Kasumi-1 (cell line): Measurements from ENCODE around the gene ARVCF.

Source experiments
- DNase-seq, 2 experiments: peaks; one replicate each; lab custom pipeline; 2025; lab: John Stamatoyannopoulos, UW

The ARVCF gene

GRCh38 chr22:19986410-19987341 lies 29.9 kb downstream of the ARVCF start:
- DNase-seq, result peak; percentile 57 to 67

DNA sequence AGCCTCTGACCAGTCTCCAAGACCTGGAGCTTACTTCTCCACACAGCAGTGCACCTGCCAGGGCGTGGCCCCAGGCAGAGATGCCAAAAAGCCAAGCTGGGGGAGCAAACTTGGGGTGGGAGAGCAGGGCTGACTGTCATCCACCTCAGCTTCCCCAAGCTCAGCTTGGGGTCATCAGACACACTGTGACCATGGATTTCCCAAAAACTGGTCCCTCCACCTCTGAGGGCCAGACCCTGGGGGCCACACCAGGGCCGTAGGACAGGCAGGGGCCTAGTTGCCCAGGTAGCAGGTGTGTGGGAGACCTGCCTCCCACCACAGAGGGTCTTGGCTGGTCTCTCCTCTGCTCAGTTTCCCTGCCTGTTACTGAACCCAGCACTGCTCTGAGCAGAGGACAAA lies 30.6 kb downstream of the ARVCF start:
- no peak for DNase-seq

GRCh38 chr22:19984851-19985811 lies 31.5 kb downstream of the ARVCF start:
- DNase-seq, result no peak

DNA sequence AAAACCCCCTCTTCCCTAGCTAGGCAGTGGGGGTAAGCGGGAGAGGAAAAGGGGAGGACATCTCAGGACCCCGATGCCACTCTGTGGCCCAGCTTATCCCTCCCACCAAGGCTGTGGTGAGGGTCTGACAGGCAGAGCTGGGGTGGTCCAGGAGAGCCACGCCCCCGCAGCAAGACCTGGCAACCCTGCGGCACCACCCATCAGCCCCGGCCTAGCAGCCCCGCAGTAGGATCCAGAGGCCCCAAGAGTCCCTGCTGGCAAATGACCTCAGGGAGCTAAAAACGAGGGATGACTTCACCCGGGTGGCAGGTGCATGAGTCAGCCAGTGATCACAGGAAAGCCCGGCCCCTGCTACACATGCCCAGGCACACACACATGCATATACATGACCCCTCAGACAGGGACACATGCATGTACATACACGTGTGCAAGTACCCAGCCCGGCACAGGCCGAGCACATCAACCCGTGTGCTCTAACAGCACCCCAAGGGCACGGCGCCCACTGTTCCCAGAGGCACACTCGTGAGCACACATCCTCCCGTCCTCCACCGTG lies 32.3 kb downstream of the ARVCF start:
- no peak for DNase-seq

GRCh38 chr22:19983741-19984140 lies 32.9 kb downstream of the ARVCF start:
- DNase-seq, result no peak

GRCh38 chr22:19982991-19983578 lies 33.5 kb downstream of the ARVCF start:
- DNase-seq, result no peak

GRCh38 chr22:19981961-19982920 lies 34.4 kb downstream of the ARVCF start:
- no peak for DNase-seq

DNA sequence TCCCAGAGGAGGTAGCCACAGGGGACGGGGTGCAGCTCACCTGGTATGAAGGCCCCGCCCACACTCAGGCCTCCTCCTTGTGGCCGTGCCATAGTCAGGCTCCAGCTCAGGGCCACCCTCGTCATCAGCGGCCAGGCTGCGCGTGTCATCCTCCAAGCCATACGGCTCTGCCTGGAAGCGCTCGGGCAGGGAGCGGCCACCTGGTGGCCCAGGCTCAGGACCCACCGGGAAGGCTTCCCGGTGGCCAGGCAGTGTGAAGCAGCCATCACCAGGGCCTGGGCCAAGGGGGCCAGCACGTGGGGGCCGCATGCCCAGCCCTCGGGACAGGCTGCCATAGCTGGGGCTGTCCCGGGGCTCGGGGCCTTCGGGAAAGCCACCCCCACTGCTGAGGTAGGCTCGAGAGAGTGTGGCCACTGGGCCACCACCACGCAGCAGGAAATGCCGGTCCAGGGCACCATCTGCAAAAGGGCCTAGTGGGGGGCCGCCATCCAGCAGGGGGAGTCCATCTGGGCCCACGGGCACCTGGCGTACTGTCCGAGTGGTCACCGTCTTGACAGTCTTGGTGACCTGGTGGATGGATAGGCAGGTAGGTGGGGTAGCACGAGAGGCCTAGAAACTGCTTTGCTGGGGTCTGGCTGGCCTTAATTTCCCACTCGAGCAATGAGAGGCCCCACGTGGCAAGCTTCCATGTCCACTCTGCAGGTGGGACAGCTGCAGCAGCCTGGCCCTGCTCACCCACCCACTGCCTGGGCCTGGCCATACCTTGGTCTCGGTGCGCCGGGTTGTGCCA lies 35.3 kb downstream of the ARVCF start:
- no peak for DNase-seq

- DNase-seq, result no peak
These were observed 35.9 kb downstream of the ARVCF start for GRCh38 chr22:19980766-19981165.

DNA sequence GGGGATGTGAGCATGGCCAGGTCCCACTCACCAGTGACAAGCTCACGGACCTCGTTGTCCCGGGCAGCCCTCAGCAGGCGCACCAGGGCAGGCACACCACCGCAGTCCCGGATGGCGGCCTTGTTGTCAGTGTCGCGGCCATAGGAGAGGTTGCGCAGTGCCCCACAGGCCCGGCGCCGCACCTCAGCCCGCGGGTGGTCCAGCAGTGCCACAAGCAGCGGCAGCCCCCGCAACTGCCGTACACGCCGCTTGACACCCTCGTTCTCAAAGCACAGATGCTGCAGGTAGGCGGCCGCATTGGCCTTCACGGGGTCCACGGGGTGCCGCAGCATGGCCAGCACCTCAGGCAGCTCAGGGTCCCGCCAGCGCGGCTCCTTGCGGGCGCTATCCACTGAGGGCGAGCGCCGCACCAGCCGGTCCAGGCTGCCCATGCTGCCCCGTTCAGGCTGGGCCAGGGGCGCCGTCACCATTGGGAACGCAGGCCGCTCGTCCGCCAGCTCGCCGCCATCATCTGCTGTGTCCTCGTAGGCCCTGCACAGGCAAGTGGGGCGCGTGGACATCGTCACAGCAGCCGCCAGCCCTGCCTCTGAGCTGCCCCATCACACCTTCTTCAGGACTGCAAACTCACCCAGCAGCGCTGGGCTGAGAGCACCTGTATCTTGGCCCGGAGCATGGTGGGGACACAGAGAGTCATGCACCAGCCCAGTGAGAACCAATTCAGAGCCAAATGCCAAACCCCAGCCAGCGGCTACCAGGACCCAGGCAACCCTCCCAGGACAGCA lies 36.7 kb downstream of the ARVCF start:
- no peak for DNase-seq

- DNase-seq, result no peak
These were observed 37.9 kb downstream of the ARVCF start for GRCh38 chr22:19978748-19979147.

DNA sequence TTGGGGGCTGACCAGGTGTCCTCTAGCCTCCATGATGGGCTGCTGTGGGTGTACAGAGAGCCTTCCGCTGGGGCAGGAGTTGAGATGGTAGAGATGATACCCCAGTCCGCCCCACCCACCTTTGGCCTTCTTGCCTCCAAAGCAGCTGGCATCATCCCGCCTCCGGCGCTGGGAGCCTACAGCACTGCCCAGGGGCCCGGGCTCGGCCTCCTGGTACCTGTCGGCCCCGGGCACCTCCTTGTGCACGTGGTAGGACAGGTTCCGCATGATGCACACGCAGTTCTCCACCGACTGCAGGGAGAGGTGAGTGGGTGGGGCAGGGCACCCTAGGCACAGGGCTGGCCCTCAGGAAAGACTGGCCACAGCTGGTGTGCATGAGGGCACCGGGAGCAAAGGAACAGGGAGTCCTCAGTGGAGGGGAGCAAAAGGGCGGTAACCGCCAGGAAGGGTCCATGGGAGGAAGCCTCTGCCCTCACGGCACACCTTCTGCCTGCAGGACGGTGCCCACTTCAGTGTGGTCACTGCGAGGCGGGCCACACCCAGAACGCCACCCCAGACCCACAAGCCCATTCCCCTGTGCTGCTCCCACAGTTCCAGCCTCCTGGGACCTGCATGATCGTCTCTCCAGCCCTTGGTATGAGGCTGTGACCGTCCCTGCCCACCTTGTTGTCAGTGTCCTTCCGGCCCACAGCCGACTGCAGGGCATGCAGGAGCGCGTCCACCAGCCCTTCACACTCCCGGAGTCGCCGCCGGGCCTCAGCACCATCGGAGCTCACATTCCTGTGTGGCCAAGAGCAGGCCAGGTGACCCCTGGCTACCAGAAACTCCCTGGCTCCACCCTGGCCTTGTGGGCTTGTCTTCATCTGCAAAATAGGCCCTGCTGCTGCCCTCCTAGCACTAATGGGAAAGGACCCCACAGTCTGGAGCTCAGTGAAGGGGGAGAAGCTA lies 39.1 kb downstream of the ARVCF start:
- DNase-seq, result no peak

DNA sequence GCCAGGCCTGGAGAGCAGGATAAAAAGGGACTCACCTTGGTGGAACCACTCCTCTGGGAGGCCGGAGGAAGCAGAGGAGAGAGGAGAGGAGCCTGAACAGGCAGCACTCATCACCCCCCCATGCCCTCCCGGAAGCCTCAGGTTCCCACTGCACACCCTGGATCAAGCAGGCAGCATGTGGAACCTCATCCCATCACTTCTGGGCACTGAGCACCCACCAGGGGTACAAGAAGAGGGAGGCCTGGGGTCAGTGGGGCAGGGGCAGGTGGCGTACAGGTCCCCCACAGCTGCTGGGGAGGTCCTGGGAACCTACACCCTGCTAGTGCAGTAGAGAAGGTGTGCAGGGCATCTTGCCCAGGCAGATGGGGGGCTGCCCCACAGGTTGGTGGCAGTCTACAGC lies 40.0 kb downstream of the ARVCF start:
- DNase-seq, result no peak

GRCh38 chr22:19975707-19976035 lies 41.0 kb downstream of the ARVCF start:
- DNase-seq, result no peak

DNA sequence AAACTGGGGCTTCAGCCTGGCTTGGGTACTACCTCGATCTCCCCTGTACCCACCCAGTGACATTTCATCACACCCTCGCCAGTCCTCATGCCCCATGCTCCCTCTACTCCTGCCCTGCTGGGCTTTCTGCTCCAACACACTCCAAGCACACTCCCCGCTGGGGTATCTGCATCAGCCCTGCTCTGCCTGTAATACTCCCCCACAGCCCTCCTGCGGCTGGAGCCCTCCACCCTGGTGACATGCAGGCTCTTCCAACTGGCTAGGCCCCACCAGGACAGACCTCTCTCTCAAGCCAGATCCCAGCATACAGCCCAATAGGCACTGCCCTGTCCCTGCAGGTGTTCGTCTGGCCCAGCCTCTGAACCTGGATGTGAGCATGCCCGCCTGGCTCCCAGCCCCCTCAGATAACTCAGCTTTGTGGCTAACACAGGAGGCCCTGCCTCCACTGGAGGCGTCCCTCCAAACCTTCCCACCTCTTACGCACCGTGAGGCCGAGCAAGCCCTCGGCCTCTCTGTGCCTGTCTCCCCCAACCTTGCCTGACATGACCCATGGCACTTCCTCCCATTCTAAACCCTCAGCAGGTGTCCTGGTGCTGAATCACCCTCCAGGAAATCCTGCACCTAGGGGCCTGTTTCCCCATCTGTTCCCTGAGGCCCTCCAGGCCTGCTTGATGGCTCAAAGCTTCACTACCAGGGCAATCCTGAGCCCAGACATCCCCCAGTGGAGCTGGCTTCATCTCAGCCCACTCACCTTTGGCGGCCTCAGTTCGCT lies 41.5 kb downstream of the ARVCF start:
- peak; percentile 28 to 36 for DNase-seq

DNA sequence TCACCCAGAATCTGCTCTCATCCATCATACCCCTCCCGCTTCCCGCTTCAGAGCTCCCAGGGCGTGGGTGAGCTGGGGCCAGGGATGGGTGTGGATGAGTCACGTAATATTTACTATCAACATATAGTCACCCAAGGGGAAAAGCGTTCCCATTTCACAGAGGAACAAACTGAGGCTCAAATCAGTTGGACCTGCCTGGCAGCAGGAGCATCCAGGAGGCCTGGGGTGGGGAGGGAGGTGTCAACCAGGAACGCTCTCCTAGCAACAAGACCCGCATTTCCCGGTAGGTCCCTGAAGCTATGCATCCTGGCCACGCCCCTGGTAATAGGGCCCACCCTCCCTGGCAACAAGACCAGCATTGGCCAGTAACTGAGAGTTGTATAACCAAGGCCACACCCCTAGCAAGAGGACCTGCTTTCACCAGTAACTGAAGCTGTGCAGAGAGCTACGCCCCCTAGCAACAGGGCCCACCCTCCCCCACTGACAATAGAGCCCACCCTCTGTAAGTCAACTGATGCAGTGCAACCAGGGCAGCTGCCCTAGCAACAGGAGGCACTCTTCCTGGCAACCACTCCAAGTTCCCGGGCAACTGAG lies 42.3 kb downstream of the ARVCF start:
- peak; percentile 61 to 64 for DNase-seq
